ENCODE measurements around the gene NLRC5.

Gene NLRC5

GRCh38 chr16:57026778-57027062 is 37.4 kb downstream of the NLRC5 start:
- DNase-seq = no peak

GRCh38 chr16:57027067-57027466 is 37.7 kb downstream of the NLRC5 start:
- no peak for DNase-seq

- DNase-seq = no peak
These were observed 38.7 kb downstream of the NLRC5 start for GRCh38 chr16:57028086-57028485.

- no peak for DNase-seq
These were observed 40.1 kb downstream of the NLRC5 start for GRCh38 chr16:57029161-57030160.

- no peak for DNase-seq
These were observed 41.1 kb downstream of the NLRC5 start for GRCh38 chr16:57030346-57030902.

GRCh38 chr16:57031156-57031555 is 41.8 kb downstream of the NLRC5 start:
- DNase-seq = no peak

GRCh38 chr16:57032346-57032745 is 43.0 kb downstream of the NLRC5 start:
- DNase-seq = no peak

- no peak for DNase-seq
These were observed 43.6 kb downstream of the NLRC5 start for GRCh38 chr16:57032931-57033330.

GRCh38 chr16:57036315-57036714 is 47.0 kb downstream of the NLRC5 start:
- no peak for DNase-seq

GRCh38 chr16:57036945-57037344 is 47.6 kb downstream of the NLRC5 start:
- no peak for DNase-seq

GRCh38 chr16:57038166-57038565 is 48.8 kb downstream of the NLRC5 start:
- no peak for DNase-seq

- DNase-seq = no peak
These were observed 49.9 kb downstream of the NLRC5 start for GRCh38 chr16:57039148-57039812.

GRCh38 chr16:57041182-57042156 is 52.1 kb downstream of the NLRC5 start:
- DNase-seq = peak; percentile 89

- DNase-seq = peak; percentile 87
These were observed 53.1 kb downstream of the NLRC5 start for GRCh38 chr16:57042157-57043111.

- no peak for DNase-seq
These were observed 53.9 kb downstream of the NLRC5 start for GRCh38 chr16:57043248-57043647.

GRCh38 chr16:57044931-57045693 is 55.8 kb downstream of the NLRC5 start:
- DNase-seq = no peak

- no peak for DNase-seq
These were observed 56.5 kb downstream of the NLRC5 start for GRCh38 chr16:57045694-57046381.

- DNase-seq = no peak
These were observed 58.7 kb downstream of the NLRC5 start for GRCh38 chr16:57048095-57048494.

- DNase-seq = no peak
These were observed 60.3 kb downstream of the NLRC5 start for GRCh38 chr16:57049678-57050077.

- DNase-seq = peak; percentile 11
These were observed 62.4 kb downstream of the NLRC5 start for GRCh38 chr16:57051696-57052228.
